Inflammatory macrophage treated with lipopolysaccharide for 1 hour (primary cell): Measurements from ENCODE around the gene PRPF40B.

ENCODE experiments used
- DNase-seq, 2 donors: peaks; one replicate each; pipeline ENCODE4 v3.0.0-alpha.2; 2020 to 2022

PRPF40B gene

DNA sequence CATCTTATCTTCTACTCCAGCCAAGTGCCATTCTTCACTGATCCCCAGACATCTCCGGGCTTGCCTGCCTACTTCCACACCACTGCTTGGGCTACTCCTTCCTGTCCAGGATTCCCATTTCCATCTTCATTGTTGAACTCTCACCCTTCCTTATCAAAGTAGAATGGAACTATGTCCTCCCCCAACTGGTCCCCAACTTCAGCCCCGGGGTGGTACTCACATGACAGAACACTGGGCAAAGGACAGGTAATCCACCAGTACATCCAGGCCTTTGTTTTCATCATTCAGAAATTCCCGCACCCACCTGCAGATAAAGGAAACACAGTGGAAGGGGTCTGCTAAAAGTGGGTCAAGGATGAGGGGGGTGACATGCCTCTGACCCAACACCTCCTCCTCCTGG is 38.4 kb downstream of the PRPF40B start:
- DNase-seq = no peak

DNA sequence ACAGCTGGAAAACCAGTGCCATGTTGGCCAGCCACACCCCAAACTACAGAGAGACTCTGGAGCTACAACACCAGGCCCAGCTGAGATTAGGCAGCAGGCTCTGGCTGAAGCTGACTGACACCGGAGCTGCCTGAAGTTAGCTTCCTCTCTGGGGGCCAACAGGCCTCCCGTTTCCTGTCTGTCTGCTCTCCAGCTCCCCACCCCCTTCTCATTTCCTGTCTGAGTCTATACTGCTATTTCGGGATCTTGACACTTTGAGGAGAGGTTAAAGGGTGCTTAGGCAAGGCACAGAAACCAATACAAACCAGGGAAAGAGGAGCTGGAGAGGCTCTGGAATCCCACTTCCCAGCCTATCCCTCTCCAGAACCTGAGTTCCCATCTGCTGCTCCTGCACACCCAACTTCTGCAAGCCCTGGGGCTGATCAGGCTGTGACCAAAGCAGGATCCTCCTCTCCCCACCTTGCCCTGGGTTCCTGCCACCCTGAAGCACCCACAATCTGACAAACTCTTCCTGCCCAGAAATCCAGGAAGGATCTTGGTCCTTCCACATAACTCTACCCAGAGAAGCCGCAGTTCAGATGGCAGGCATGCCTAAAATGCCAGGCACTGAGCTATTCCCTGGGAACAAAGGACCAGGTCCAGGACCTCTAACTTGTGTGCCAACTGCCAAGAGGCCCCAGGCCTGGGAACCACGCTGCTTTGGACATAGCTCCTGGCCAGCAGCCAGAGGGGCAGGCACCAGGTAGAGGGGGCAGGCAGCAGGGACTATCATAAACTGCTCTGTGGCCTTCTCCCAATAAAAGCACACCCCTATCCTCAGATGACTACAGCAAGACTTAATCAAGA is 39.9 kb downstream of the PRPF40B start:
- DNase-seq = peak; percentile 81 to 89

DNA sequence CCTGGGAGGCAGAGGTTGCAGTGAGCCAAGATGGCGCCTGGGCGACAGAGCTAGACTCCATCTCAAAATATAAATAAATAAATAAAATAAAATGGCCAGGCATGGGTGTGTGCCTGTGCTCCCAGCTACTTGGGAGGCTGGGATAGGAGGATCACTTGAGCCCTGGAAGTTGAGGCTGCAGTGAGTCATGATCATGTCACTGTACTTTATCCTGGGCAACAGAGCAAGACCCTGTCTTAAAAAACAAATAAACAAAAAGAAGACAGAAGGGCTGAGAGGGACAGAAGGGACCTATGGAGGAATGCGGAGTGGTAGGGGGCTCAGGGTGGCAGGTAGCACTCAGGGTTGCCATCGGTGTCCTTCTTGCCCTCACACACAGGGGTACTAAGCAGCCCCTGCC is 40.8 kb downstream of the PRPF40B start:
- DNase-seq = no peak

DNA sequence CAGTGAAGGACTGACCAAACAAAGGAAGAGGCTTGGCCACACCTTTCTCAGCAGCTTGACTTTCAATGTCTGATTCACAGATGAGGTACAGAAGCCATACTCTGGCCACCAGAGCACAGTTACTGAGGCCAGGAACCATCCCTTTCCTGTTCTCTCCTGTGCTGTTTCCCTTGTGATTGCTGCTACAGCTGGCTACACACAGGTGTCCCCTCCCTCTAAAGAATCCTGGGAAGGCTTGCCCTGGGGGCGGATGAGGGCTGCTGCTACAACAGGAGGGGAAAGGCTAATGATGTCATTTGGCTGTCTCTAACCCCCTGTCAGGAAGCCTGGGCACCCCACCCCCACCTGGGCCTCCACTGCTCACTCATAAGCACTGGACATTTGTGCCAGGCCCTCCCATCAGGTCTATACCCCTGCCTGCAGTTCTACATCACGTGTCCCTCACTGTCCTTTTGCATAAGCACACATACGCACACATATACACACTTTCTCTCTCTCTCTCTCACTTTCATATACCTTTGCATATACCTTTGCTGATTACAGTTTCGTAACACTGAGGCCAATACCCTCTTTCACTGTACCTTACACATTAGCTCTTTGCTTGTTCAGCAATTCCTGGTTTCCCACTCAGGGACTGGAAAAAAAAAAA is 41.4 kb downstream of the PRPF40B start:
- DNase-seq = no peak

DNA sequence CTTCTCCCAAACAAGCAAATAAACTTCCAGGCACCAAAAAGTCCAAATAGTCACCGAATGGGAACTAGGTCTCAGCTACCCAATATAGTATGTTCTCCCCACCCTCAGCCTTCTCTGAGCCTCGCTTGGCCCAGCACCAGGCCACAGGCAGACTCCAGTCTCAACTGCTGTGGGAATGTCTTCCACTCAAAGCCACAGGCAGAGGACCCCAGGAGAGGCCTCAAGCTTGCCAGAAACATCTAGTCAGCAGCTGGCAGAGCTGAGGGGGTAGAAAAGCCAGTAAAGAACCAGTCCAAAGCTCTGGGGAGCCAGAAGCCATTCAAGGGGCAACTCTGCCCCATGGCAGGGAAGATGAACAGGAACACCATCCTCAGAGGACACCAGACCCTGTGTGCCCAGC is 42.0 kb downstream of the PRPF40B start:
- no peak for DNase-seq

DNA sequence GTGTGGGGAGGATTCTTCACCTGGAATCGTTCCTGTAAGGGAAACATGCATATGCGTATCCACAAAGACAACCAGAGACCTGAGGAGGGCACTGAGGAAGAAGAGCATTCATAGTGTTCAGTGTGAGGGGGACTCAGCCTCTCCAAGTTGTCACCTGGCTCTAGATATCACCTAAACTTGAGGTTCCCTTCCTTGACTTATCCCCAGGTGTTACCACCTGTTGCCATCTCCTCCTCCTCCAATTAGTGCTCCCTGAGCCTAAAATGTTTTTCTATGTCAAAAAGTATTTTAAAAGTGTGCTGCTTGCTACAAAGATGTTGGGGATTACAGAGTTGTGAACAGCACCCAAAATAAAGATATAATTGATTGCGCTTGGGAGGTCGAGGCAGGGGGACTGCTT is 42.8 kb downstream of the PRPF40B start:
- DNase-seq = no peak

DNA sequence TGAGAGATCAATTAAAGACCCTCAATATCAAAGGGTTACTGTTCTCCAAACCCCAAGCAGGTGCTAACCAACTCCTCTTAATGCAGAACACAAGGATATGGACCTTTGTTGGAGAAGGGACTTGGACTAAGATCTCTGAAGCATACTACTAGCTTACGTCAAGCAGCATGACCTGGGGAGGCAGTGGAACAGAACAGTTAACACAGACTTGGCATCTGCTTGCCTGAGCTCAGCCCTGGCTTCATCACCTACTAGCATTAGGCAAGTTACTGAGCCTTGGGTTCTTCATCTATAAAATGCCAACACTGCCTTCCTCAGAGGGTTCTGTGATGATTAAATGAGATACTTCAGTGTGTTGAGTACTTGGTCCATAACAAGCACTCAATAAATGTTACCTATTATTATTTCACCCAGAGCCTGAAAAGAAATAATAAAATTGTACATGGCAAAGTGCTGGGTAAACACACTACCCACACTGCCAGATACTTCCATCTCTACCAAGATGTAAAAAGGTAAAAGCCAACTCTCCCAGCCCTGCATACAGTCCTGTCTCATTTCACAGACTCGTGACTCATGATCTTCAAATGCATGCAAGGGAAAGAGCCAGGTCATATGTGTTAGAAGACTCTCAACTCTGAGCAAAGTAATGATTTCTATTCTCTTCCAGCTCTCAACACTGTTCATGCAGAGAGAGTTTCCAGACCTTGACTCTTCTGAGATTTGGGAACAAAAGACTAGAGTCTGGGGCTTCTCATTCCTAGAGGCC is 44.1 kb downstream of the PRPF40B start:
- DNase-seq = no peak

DNA sequence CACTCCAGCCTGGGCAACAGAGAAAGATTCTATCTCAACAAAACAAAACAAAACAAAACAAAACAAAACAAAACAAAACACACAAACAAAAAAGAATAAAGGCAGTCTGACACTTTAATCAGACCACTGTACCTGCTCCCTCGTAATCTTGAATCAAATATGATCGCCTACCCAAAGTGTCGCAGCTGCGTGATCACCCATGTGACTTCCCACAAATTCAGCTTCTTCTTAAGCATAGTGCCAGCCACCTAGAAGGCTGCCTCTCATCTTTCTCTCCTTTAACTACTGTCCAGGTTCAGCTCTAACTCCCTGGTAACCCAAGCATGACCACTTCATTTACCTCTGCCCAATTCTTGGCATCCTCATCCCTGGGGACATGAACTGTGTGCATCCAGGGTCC is 46.4 kb downstream of the PRPF40B start:
- DNase-seq = no peak

DNA sequence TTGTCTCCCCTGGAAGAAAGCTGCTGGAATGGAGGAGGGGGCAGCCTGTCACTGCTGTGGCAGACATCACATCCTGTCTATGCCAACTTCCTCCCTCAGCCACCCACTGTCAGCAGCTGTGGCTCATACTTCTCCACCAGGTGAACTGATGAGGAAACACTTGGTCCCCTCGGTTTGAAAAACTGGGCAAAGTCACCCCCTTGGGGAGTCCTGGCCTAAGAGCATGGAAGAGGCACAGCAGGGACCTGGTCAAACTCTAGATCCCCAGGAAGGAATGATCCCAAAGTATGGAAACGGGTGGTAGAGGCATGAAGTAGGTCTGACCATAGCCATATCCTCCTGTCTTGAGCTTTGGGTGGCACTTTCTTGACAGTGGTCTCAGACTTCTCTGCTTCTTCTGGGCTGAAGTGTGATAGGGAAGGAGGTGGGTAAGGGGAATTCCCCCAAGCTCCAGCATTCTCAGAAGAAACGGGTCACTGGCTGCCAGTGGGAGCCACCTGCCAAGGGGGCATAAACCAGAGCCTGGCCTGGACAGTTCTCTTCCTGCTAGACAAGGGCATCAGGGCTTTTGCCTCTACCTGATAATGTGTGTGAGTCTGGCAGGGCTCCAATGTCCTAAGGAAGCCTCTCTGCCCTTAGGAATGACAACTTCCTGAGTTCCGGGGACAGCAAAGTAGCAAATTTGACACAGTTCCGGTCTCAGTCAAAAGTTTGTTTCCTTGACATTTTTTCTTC is 47.8 kb downstream of the PRPF40B start:
- peak; percentile 26 to 55 for DNase-seq

DNA sequence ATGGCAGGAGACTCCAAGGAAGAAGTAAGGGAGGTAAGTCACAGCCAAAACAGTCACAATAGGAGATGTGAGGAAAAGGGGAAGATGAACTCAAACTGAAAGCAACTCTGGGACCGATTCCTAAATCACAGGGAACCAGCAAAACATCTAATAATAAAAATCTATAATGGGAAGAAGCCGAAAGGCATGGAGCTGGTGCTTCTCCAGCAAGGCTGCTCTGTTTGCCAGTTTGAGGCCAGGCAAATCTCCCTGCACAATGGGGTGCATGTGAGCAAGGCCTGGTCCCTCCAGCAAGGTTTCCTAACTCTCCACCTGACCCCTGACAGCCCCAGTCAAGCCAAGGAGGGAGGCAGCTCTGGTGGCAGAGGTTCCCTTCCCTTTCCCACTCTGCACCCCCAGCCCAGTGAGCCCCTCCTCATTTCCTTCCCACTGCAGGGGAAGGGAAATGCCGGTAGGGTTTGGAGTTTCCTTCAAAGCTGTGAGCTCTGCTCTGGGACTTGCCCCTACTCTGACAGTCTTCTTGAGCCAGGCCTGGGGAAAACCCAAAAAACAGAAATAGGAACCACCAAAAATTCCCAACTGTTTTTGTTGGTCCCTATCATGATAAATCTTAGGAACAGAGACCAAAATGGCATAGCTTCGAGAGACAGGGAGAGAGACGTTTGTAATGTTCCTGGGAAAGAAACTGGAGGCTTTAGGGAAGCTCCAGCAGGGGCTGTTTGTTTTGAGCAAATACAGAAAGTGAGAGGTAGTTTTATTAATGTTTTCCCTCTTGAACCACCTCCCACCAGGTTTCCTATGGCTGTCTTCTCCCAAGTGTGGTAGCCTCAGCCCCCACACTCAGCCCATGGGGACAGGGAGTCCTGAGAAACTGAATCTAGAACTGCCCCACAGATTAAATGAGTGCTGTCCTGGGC is 49.2 kb downstream of the PRPF40B start:
- peak; percentile 89 to 96 for DNase-seq

DNA sequence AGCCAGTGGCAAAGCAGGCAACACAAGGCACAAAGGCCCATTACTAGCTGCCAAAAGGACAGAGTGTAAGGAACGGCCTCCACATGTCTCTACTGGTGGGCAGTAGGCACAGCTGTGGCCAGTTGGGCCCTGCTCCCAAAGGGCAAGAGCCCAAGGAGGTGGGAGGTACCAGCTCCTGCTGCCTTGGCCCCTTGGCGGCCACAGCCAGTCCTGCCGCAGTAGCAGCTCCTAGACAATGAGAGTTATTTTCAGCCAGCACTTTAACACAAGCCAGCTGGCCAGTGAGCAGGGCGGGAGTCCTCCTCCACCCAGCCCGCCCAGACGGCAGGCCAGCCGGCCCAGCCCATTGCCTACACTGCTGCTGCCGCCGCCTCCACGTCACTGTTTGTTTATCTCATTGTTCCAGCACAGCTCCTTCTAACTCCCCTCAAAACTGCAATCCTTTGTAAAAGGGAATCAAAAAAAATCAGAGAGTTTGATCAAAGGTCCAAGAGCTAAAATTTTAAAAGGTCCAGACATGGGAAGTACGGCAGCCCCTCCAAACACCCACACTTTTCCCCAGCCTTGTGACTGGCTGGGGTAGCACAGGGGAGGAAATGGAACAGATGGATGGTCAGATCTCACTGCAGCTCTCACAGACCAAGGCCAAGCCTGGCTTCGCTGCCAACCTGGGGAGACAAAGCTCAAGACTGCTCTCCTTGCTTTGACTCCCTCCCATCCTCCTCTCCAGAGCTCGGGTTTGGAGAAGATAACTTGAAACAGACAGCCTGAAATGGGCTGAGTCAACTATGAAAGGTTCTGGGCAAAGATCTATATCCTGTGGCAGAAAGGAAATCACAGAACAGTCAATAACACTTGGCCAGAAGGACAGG is 50.3 kb downstream of the PRPF40B start:
- peak; percentile 29 to 67 for DNase-seq

DNA sequence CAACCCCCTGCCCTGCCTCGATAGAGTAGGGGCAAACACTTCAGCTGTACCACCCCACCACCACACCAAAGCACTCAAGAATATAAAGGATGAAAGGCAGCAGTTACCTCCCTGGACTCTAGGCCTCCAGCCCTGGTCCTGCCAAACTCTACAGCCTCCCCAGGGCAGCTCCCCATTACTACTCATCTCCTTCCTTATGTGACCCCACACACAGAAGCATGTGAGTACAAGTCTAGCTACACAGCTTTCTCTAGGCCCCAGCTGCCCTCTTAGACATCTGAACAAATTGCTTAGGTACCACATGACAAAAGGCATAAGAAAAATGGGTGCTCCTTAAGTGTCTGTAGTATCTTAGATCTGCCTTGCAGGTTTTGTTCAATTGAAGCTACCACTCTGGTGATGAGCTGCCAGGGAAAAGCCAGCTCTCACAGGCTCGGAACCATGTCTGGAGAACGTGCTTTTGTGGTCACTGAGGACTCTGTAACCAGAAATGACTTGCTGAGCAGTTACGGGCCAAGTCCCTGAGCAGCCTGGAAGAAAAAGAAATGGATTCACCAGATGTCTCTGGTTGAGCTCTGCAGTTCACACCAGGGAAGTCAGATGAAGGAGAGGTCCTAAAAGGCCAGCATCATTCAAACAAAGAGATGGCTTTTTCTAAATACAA is 51.1 kb downstream of the PRPF40B start:
- peak in 1 of 2 donors; percentile 30 for DNase-seq

DNA sequence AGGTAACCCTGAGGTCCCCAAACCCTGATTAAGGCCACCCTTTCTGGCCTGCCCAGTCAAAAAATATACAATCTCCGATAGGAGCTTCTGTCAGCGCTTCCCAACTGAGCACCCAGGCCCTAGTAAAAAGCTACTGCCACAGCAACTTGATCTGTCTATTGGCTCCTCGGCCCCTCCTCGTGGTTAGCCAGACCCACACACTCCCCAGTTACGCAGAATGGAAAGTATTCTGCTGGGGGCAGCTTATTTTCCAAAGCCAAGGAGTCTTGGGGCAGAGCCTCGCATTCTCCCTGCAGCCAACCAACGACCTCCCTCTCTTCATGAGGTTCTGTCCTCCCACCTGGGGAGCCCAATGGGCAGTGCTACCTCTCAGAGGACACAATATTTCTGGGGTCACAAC is 51.8 kb downstream of the PRPF40B start:
- no peak for DNase-seq

DNA sequence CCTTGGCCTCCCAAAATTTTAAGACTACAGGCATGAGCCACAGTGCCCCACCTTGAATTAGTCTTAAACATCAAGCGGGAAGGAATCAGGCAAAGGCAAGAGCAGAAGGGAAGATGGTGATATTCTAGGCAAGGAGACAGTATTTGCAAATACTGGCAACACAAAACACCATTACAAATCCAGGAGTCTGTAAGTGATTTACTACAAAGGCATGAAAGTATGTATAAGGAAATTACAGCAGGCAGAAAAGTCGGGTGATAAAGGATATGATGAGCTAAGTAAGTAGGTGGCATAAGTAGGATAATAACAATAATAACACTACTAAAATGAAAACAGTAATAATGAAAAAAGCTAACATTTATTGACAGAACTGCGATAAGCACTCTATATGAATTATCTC is 55.4 kb downstream of the PRPF40B start:
- no peak for DNase-seq

DNA sequence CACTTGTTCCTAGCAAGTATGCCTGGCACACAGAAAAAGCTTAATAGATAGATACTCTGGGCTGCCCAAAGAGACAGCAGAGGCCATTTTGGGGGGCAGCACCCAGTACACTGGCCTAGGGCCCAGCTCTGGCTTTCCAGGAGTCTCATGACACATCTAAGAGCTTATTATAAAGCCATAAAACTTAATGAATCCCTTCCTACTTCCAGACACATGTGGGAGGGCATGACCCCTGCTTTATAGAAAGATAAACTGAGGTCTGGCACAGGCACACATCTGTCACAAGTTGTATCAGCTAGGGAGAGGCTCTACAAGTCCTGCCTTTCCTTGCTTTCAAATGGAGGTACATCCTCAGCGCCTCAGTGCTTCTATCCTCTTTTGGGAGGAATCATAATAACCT is 56.7 kb downstream of the PRPF40B start:
- no peak for DNase-seq

DNA sequence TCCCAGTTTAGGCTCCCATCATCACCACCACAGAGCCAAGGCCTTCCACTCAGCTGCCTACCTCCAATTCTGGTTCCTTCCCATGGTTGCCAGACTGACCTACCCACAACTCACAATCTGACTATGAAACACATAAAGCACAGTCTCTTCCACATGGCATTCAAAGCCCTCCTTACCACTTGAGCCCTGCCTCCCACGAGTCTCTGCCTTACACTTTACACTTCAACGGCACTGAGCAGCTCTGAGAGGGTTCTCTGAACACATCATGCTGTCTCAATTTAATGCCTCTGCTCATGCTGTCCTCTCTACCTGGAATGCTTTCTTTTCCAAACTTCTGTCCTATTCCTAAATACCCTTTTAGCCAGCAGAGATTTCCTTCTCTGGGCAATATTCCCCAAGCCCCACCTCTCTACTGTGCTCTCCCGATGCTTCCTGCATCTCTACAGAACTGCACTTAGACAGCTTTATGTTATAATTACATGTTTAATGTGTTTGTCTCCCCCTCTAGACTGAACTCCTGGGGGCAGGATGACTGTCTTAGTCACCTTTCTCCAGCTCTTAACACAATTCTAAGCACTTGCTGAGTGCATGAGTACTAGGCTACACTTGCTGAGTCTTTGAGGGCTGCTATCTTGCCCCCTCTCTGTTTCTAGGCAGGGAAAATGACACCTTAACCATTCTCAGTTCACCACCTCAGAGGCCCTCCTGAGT is 60.4 kb downstream of the PRPF40B start:
- no peak for DNase-seq

DNA sequence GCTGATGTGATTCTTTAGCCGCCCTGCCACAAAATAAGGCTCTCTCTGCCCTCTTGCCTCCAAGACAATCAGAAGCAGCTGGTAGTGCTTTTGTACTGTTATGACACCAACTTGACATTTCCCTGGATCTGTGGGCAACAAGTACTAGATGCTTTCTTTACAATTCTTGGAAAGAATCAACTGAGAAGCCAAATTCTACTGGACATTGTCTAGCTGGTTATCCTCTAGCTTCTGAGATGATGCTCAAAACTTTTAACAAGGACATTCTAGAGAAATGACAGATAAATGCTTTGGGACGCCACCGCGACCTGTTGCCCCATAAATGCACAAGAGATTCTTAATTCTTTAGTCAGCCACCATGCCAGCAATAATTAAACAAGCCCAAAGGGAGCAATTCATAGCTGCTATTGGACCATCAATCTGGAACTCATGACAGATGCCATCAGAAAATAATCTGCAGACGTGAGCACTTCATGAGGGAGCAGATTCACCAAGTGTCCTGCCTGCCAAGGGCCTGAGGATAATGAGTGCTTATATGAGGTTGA is 61.0 kb downstream of the PRPF40B start:
- DNase-seq = no peak

DNA sequence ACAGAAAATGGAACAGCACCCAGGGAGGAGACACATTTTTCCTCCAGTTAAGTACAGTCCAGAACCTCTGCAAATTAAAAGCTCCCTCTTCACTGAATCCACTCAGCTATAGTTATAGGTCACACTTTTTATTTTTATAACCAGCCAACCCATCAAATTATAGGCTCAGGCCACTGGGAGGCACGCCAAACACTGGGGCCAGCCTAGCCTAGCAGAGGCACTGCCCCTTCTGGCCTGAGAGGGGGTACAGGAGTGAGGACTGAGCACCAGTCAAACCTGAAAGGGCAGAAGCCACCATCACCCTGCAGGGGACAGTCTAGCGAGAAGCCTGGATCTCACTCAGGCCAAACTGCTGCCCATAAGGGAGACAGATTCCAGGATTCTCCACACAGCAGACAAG is 64.6 kb downstream of the PRPF40B start:
- DNase-seq = no peak

DNA sequence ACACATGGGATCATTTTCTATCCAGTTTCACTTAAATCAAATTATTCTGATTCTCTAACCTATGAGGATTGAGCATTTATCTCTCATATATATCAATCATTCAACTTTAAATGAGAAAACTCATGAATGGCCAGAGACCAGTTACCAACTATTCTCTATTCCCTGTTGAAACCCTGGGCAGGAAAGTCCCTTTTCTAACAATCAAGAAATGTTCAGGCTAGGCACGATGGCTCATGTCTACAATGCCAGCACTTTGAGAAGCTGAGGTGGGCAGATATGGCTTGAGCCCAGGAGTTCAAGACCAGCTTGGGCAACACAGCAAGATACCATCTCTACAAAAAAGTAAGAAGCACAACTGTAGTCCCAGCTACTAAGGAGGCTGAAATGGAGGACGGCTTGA is 65.9 kb downstream of the PRPF40B start:
- peak; percentile 48 to 63 for DNase-seq
